Natural killer cell (primary cell): Measurements from ENCODE around the gene MED12L. TPM values are rescaled to one million over a fixed set of nuclear protein-coding genes. Genes with fewer than 3 reads are reported as not detected.

Experiments used
- ATAC-seq, 3 donors: fragments of 150-1000 bp in 2 of 3; fragments of 200-7000 bp in 1 of 3; cut with Tn5 transposase; 1 replicate in 1 of 3; 2 replicates in 2 of 3; pipeline ENCODE4 v1.10.0; 2021; ENCODE audit warnings: mild to moderate bottlenecking in 2 of 3, moderate library complexity in 2 of 3
- DNase-seq, 2 donors: peaks; one replicate each; pipeline versions ENCODE4 v3.0.0 to v3.0.0-alpha.2; 2013 to 2021; ENCODE audit warnings: mixed read lengths in 1 of 2
- H3K27ac ChIP-seq: one replicate; pipeline ENCODE4 v1.5.1; 2013; ENCODE audit warnings: mild to moderate bottlenecking, low read length
- H3K27me3 ChIP-seq: one replicate; pipeline ENCODE4 v1.6.1; 2013; ENCODE audit warnings: low read length; ENCODE audit not compliant: control insufficient read depth, insufficient read depth
- H3K36me3 ChIP-seq: one replicate; pipeline ENCODE4 v1.6.1; 2013; ENCODE audit warnings: low read length; ENCODE audit not compliant: control insufficient read depth, insufficient read depth
- H3K4me1 ChIP-seq: one replicate; pipeline ENCODE4 v1.6.1; 2013; ENCODE audit warnings: low read length; ENCODE audit not compliant: control insufficient read depth, insufficient read depth
- H3K4me3 ChIP-seq: one replicate; pipeline ENCODE4 v1.5.1; 2013; ENCODE audit warnings: low read length
- H3K9me3 ChIP-seq: one replicate; pipeline ENCODE4 v1.6.1; 2013; ENCODE audit warnings: low read length; ENCODE audit not compliant: control insufficient read depth, insufficient read depth
- H3K27ac Mint-ChIP-seq, 2 donors: one replicate each; pipeline ENCODE4 v1.8.0; 2022; ENCODE audit warnings: mild to moderate bottlenecking in 2 of 2, mixed read lengths in 2 of 2, moderate library complexity in 1 of 2
- H3K27me3 Mint-ChIP-seq, 2 donors: one replicate each; pipeline ENCODE4 v1.8.0; 2022; ENCODE audit warnings: low read depth in 2 of 2, mixed read lengths in 2 of 2
- H3K36me3 Mint-ChIP-seq: one replicate; pipeline ENCODE4 v1.8.0; 2022; ENCODE audit warnings: mixed read lengths
- H3K4me1 Mint-ChIP-seq, 2 donors: one replicate each; pipeline ENCODE4 v1.8.0; 2022; ENCODE audit warnings: mixed read lengths in 2 of 2
- H3K4me3 Mint-ChIP-seq: one replicate; pipeline ENCODE4 v1.8.0; 2022; ENCODE audit warnings: mild to moderate bottlenecking, moderate library complexity, mixed read lengths
- H3K9me3 Mint-ChIP-seq, 2 donors: one replicate each; pipeline ENCODE4 v1.8.0; 2022; ENCODE audit warnings: mixed read lengths in 2 of 2
- CTCF ChIP-seq: fragments of 200-600 bp; IDR thresholded peaks from one replicate; pipeline ENCODE4 v1.8.0; 2022; ENCODE audit warnings: antibody characterized with exemption
- WGBS: methylation state at CpG from one replicate; pipeline ENCODE4 v1.1.7; 2013; ENCODE audit warnings: missing lambda C conversion rate; ENCODE audit not compliant: insufficient coverage; 5-methylcytosine and 5-hydroxymethylcytosine counted together
- intact Hi-C: fragments of 100-400 bp; cut with micrococcal nuclease; formaldehyde crosslinking; loops from one replicate; pipeline ENCODE4 v1.14.2; 2022
- total RNA-seq, 4 donors: library from RNA; stranded (reverse); fragments of 120-200 nt in 1 of 4; gene quantifications; one replicate each; pipeline versions ENCODE4 v1.2.3 to v1.2.4, GENCODE V29; 2013 to 2022

The MED12L gene
- total RNA-seq, 3 donors from 2014 or later (not counting 1 experiment from before 2014, with no cell fraction given), result 3.0 to 6.5 (median 3.0) TPM

- H3K9me3 Mint-ChIP-seq, result no peaks in the 10 kb centered on the region
- no peaks in the 10 kb centered on the region for H3K9me3 ChIP-seq
- no peaks in the 10 kb centered on the region for H3K27me3 ChIP-seq
- TF ChIP-seq CTCF, result no peak
- H3K4me3 ChIP-seq, result no peak overlapping the region
- WGBS, result 96% methylated on average over 2 of the region's 3 CpGs
- no peaks in the 10 kb centered on the region for H3K36me3 ChIP-seq
- intact Hi-C loops, result no loop called here
- H3K4me1 Mint-ChIP-seq, result no peaks in the 10 kb centered on the region
- peaks cover 0 to 2% of the 10 kb centered on the region in 2 donors for H3K27me3 Mint-ChIP-seq
- H3K36me3 Mint-ChIP-seq, result peaks cover 8% of the 10 kb centered on the region
- no peak overlapping the region for H3K4me3 Mint-ChIP-seq
- ATAC-seq (no peak), DNase-seq (no peak)
- H3K4me1 ChIP-seq, result no peaks in the 10 kb centered on the region
- H3K27ac ChIP-seq, result no peak overlapping the region
- no peak overlapping the region for H3K27ac Mint-ChIP-seq
Observed at GRCh38 chr3:151216641-151217607, 131.5 kb downstream of the MED12L start.

- no CpG with 5 or more reads among the region's 1 CpG for WGBS
- Mint-ChIP-seq H3K27me3 (peaks cover 0 to 2% of the 10 kb centered on the region in 2 donors), H3K36me3 (peaks cover 8% of the 10 kb centered on the region), H3K9me3 (peaks cover 0 to 3% of the 10 kb centered on the region in 2 donors), H3K27ac (no peak overlapping the region), H3K4me1 (no peaks in the 10 kb centered on the region), H3K4me3 (no peak overlapping the region)
- intact Hi-C loops, result no loop called here
- Histone ChIP-seq H3K27me3 (no peaks in the 10 kb centered on the region), H3K9me3 (no peaks in the 10 kb centered on the region), H3K27ac (no peak overlapping the region), H3K4me3 (no peak overlapping the region), H3K36me3 (no peaks in the 10 kb centered on the region), H3K4me1 (no peaks in the 10 kb centered on the region)
- no peak for TF ChIP-seq CTCF
- ATAC-seq (no peak), DNase-seq (no peak)
Observed at GRCh38 chr3:151218136-151218535, 132.7 kb downstream of the MED12L start.

GRCh38 chr3:151219056-151219455 lies 133.6 kb downstream of the MED12L start:
- Mint-ChIP-seq H3K4me1 (peaks cover under 1 to 5% of the 10 kb centered on the region in 2 donors), H3K27ac (no peak overlapping the region), H3K9me3 (peaks cover 0 to 3% of the 10 kb centered on the region in 2 donors), H3K36me3 (peaks cover 8% of the 10 kb centered on the region), H3K4me3 (no peak overlapping the region), H3K27me3 (peaks cover 0 to 2% of the 10 kb centered on the region in 2 donors)
- H3K27ac ChIP-seq, result no peak overlapping the region
- DNase-seq (no peak), ATAC-seq (no peak)
- H3K9me3 ChIP-seq, result no peaks in the 10 kb centered on the region
- 83% methylated on average over 1 of the region's 1 CpG for WGBS
- no peaks in the 10 kb centered on the region for H3K27me3 ChIP-seq
- no peaks in the 10 kb centered on the region for H3K36me3 ChIP-seq
- H3K4me3 ChIP-seq, result no peak overlapping the region
- TF ChIP-seq CTCF, result no peak
- no peaks in the 10 kb centered on the region for H3K4me1 ChIP-seq
- intact Hi-C loops, result no loop called here
